Activated CD4-positive, alpha-beta memory T cell treated with anti-CD3 and anti-CD28 coated beads, Interleukin-2, amount 10 ng/mL, durations not matched to agents 7 days and 5 days (primary cell): Measurements from ENCODE around the gene SFXN4. TPM values are rescaled to one million over a fixed set of nuclear protein-coding genes. Genes with fewer than 3 reads are reported as not detected.

Source experiments
- CTCF ChIA-PET: fragments of 350-600 bp; sonication (Branson Sonifier 250); formaldehyde crosslinking; loops from one replicate; lab custom pipeline; 2021; ENCODE audit warnings: antibody characterized with exemption, inconsistent platforms; lab: Charles Lee
- POLR2A ChIA-PET: fragments of 350-600 bp; sonication (Branson Sonifier 250); formaldehyde crosslinking; loops from one replicate; lab custom pipeline; 2021; ENCODE audit warnings: antibody characterized with exemption; lab: Charles Lee
- DNase-seq: peaks from one replicate; pipeline ENCODE4 v3.0.0-alpha.2; 2020
- H3K27ac Mint-ChIP-seq: one replicate; pipeline ENCODE4 v1.8.0; 2021; ENCODE audit warnings: mild to moderate bottlenecking, mixed read lengths
- H3K27me3 Mint-ChIP-seq: one replicate; pipeline ENCODE4 v1.8.0; 2021; ENCODE audit warnings: mixed read lengths
- H3K36me3 Mint-ChIP-seq: one replicate; pipeline ENCODE4 v1.8.0; 2021; ENCODE audit warnings: low read depth, mixed read lengths
- H3K4me1 Mint-ChIP-seq: one replicate; pipeline ENCODE4 v1.8.0; 2021; ENCODE audit warnings: mixed read lengths
- H3K4me3 Mint-ChIP-seq: one replicate; pipeline ENCODE4 v1.8.0; 2021; ENCODE audit warnings: mild to moderate bottlenecking, mixed read lengths
- H3K9me3 Mint-ChIP-seq: one replicate; pipeline ENCODE4 v1.8.0; 2021; ENCODE audit warnings: mixed read lengths
- total RNA-seq, 2 experiments: library from RNA; stranded (reverse); gene quantifications; one replicate each; pipeline ENCODE4 v1.2.3, GENCODE V29; 2021

The SFXN4 gene
- total RNA-seq, 2 experiments from 2014 or later = 19.6 to 22.6 TPM

DNA sequence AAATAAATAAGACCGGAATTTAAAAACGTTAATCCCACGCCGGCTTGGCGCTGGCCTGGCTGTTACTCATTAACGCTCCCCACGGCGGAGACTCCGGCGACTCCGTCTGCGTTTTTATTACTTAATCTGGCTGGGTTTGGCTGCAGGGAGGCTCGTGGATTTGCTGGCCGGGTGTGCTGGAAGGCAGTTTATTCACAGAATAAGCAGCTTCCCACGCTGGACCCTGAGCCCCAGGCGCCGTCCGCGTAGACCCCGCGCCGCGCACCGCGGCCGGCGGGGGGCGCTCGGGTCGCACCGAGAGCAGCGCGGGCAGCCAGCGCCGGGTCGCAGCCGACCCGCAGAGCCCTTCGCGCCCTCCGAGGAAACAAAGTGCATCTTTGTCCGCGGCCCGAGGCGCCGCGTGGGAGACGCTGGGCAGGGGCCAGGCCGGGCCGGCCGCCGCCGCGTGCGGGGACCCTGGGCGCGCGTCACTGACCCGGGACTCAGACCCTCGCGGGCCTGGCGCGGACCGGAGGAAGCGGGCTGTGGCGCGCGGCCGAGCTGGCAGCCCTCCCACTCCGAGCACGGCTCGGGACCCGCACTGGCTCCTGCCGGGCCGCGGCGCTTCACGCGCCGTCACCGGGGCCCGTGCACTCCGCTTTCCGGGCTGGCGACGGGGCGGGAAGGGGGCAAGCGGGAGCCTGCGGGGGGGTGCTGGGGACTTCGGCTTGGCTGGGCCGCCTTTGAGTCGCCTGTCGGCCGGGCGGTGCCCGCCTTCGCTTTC is 41.3 kb upstream of the SFXN4 start:
- Mint-ChIP-seq H3K27ac (peak overlapping the region; percentile 97), H3K27me3 (no peaks in the 10 kb centered on the region), H3K4me1 (peaks cover 40% of the 10 kb centered on the region), H3K36me3 (no peaks in the 10 kb centered on the region), H3K9me3 (no peaks in the 10 kb centered on the region), H3K4me3 (peak overlapping the region; percentile 91)
- ChIA-PET POLR2A (interaction anchor here (0.7 to 7.1 kb wide), 43 partner anchors 9 to 445 kb away, joined by 3 to 100 read pairs (median 5); partner anchors contain the start of genes BAG3, EIF3A, RGS10 and SFXN4), CTCF (interaction anchor here (0.6 to 4.3 kb wide), 51 partner anchors 8 to 700 kb away, joined by 3 to 20 read pairs (median 4); partner anchors contain the start of genes INPP5F, MCMBP, NANOS1 and PRDX3)
- peak; percentile 66 for DNase-seq

GRCh38 chr10:119205894-119206602 is 40.5 kb upstream of the SFXN4 start:
- POLR2A ChIA-PET = interaction anchor here (0.8 to 7.1 kb wide), 28 partner anchors 10 to 446 kb away, joined by 3 to 100 read pairs (median 6); partner anchors contain the start of genes BAG3, EIF3A, RGS10 and SFXN4
- H3K9me3 Mint-ChIP-seq = no peaks in the 10 kb centered on the region
- peak overlapping the region; percentile 97 for H3K27ac Mint-ChIP-seq

GRCh38 chr10:119203006-119203405 is 37.5 kb upstream of the SFXN4 start:
- POLR2A ChIA-PET = interaction anchor here (0.8 kb wide), 1 partner anchor 112 kb away, joined by 3 read pairs; no protein-coding TSS in a partner anchor
- no peak for DNase-seq
- Mint-ChIP-seq H3K27ac (no peak overlapping the region), H3K36me3 (no peaks in the 10 kb centered on the region), H3K4me1 (peaks cover 23% of the 10 kb centered on the region), H3K9me3 (no peaks in the 10 kb centered on the region), H3K27me3 (peaks cover 2% of the 10 kb centered on the region), H3K4me3 (no peak overlapping the region)
- CTCF ChIA-PET = interaction anchor here (0.7 to 1.8 kb wide), 8 partner anchors 13 to 340 kb away, joined by 3 to 6 read pairs (median 4); partner anchors contain the start of gene RGS10

More at GRCh38 chr10:119205894-119206602, 40.5 kb upstream of the SFXN4 start:
- Mint-ChIP-seq H3K4me3 (peak overlapping the region; percentile 91), H3K4me1 (peaks cover 33% of the 10 kb centered on the region), H3K27me3 (no peaks in the 10 kb centered on the region), H3K36me3 (no peaks in the 10 kb centered on the region)
- CTCF ChIA-PET = interaction anchor here (0.6 to 4.3 kb wide), 35 partner anchors 7 to 700 kb away, joined by 3 to 20 read pairs (median 4); partner anchors contain the start of genes INPP5F and NANOS1
- DNase-seq = peak; percentile 71

- Mint-ChIP-seq H3K4me3 (no peak overlapping the region), H3K4me1 (peaks cover 27% of the 10 kb centered on the region), H3K36me3 (no peaks in the 10 kb centered on the region), H3K27me3 (peaks cover 2% of the 10 kb centered on the region), H3K9me3 (no peaks in the 10 kb centered on the region), H3K27ac (no peak overlapping the region)
- CTCF ChIA-PET = interaction anchor here (3.8 to 4.6 kb wide), 3 partner anchors 219 to 289 kb away, joined by 26 to 58 read pairs (median 49); no protein-coding TSS in a partner anchor
- DNase-seq = no peak
- POLR2A ChIA-PET = interaction anchor here (0.6 kb wide), 1 partner anchor 17 kb away, joined by 4 read pairs; no protein-coding TSS in a partner anchor
These were observed 35.7 kb upstream of the SFXN4 start for GRCh38 chr10:119201233-119201632.

GRCh38 chr10:119199231-119199992 is 33.9 kb upstream of the SFXN4 start:
- peak; percentile 53 for DNase-seq
- H3K27me3 Mint-ChIP-seq = peaks cover 2% of the 10 kb centered on the region
- CTCF ChIA-PET = interaction anchor here (0.6 to 4.6 kb wide), 48 partner anchors 7 to 452 kb away, joined by 3 to 58 read pairs (median 3); partner anchors contain the start of genes BAG3, GRK5 and RGS10
- peaks cover 22% of the 10 kb centered on the region for H3K4me1 Mint-ChIP-seq
- H3K4me3 Mint-ChIP-seq = no peak overlapping the region
- POLR2A ChIA-PET = interaction anchor here (0.8 to 1.9 kb wide), 6 partner anchors 68 to 344 kb away, joined by 3 to 10 read pairs (median 4); partner anchors contain the start of gene RGS10
- H3K9me3 Mint-ChIP-seq = no peaks in the 10 kb centered on the region
- H3K36me3 Mint-ChIP-seq = no peaks in the 10 kb centered on the region
- H3K27ac Mint-ChIP-seq = no peak overlapping the region

GRCh38 chr10:119198438-119198837 is 32.9 kb upstream of the SFXN4 start:
- H3K4me3 Mint-ChIP-seq = no peak overlapping the region
- DNase-seq = peak; percentile 39
- H3K9me3 Mint-ChIP-seq = no peaks in the 10 kb centered on the region
- H3K36me3 Mint-ChIP-seq = no peaks in the 10 kb centered on the region
- peaks cover 2% of the 10 kb centered on the region for H3K27me3 Mint-ChIP-seq
- POLR2A ChIA-PET = interaction anchor here (0.8 to 1.5 kb wide), 5 partner anchors 9 to 247 kb away, joined by 3 to 5 read pairs (median 3); partner anchors contain the start of gene GRK5
- CTCF ChIA-PET = interaction anchor here (0.6 to 4.6 kb wide), 29 partner anchors 8 to 720 kb away, joined by 3 to 58 read pairs (median 4); partner anchors contain the start of genes GRK5 and RGS10
- H3K27ac Mint-ChIP-seq = no peak overlapping the region
- H3K4me1 Mint-ChIP-seq = peaks cover 22% of the 10 kb centered on the region

GRCh38 chr10:119197921-119198320 is 32.4 kb upstream of the SFXN4 start:
- H3K4me3 Mint-ChIP-seq = no peak overlapping the region
- POLR2A ChIA-PET = interaction anchor here (0.8 to 1.5 kb wide), 4 partner anchors 9 to 118 kb away, joined by 3 to 5 read pairs (median 4); partner anchors contain the start of gene GRK5
- DNase-seq = no peak
- CTCF ChIA-PET = interaction anchor here (0.6 to 4.6 kb wide), 21 partner anchors 8 to 721 kb away, joined by 3 to 58 read pairs (median 6); partner anchors contain the start of genes GRK5 and RGS10
- H3K9me3 Mint-ChIP-seq = no peaks in the 10 kb centered on the region
- peaks cover 4% of the 10 kb centered on the region for H3K27me3 Mint-ChIP-seq
- no peaks in the 10 kb centered on the region for H3K36me3 Mint-ChIP-seq
- no peak overlapping the region for H3K27ac Mint-ChIP-seq
- peaks cover 24% of the 10 kb centered on the region for H3K4me1 Mint-ChIP-seq

GRCh38 chr10:119191881-119192280 is 26.4 kb upstream of the SFXN4 start:
- no peak for DNase-seq
- POLR2A ChIA-PET = no interaction called here
- Mint-ChIP-seq H3K36me3 (no peaks in the 10 kb centered on the region), H3K4me1 (peaks cover 24% of the 10 kb centered on the region), H3K9me3 (no peaks in the 10 kb centered on the region), H3K27ac (no peak overlapping the region), H3K4me3 (no peak overlapping the region), H3K27me3 (peaks cover 5% of the 10 kb centered on the region)
- CTCF ChIA-PET = interaction anchor here (0.7 to 1.6 kb wide), 2 partner anchors 11 to 238 kb away, joined by 3 to 4 read pairs; no protein-coding TSS in a partner anchor

GRCh38 chr10:119190954-119191785 is 25.7 kb upstream of the SFXN4 start:
- no peaks in the 10 kb centered on the region for H3K9me3 Mint-ChIP-seq
- no peak overlapping the region for H3K4me3 Mint-ChIP-seq
- POLR2A ChIA-PET = interaction anchor here (2.6 kb wide), 1 partner anchor 12 kb away, joined by 9 read pairs; no protein-coding TSS in a partner anchor
- DNase-seq = no peak
- CTCF ChIA-PET = interaction anchor here (0.6 to 2.8 kb wide), 5 partner anchors 8 to 12 kb away, joined by 3 to 34 read pairs (median 3); no protein-coding TSS in a partner anchor
- H3K27ac Mint-ChIP-seq = no peak overlapping the region
- H3K27me3 Mint-ChIP-seq = peaks cover 5% of the 10 kb centered on the region
- H3K36me3 Mint-ChIP-seq = no peaks in the 10 kb centered on the region
- peaks cover 24% of the 10 kb centered on the region for H3K4me1 Mint-ChIP-seq

DNA sequence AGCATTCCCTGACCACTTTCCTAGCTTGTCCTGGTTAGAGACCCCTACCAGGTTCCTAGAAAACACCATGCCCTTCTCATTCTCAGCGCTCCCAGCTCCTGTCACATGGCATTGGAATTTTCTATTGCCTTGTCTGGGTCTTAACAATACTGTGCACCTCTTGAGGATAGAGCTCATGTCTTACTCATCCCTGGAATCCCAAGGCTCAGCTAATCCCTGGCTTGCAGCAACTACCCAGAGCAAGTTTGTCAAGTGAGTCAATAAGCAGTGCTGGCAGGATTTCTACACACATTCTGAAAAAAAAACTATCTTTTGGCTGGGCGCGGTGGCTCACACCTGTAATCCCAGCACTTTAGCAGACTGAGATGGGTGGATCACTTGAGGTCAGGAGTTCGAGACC is 24.8 kb upstream of the SFXN4 start:
- CTCF ChIA-PET = interaction anchor here (0.6 to 2.8 kb wide), 5 partner anchors 8 to 438 kb away, joined by 3 to 34 read pairs (median 3); no protein-coding TSS in a partner anchor
- H3K9me3 Mint-ChIP-seq = no peaks in the 10 kb centered on the region
- H3K27me3 Mint-ChIP-seq = peaks cover 5% of the 10 kb centered on the region
- H3K27ac Mint-ChIP-seq = no peak overlapping the region
- H3K4me1 Mint-ChIP-seq = peaks cover 21% of the 10 kb centered on the region
- H3K36me3 Mint-ChIP-seq = no peaks in the 10 kb centered on the region
- POLR2A ChIA-PET = interaction anchor here (1.4 to 2.6 kb wide), 2 partner anchors 11 to 14 kb away, joined by 6 to 9 read pairs; no protein-coding TSS in a partner anchor
- H3K4me3 Mint-ChIP-seq = no peak overlapping the region
- DNase-seq = no peak
